GM19240 (cell line): ENCODE measurements around the gene IRF9.
A peak's percentile ranks its signal among the peaks of the same experiment; 100 is the strongest.

Experiments used
- DNase-seq: peaks from one replicate; pipeline ENCODE4 v3.0.0; 2011; ENCODE audit warnings: low spot score; ENCODE audit not compliant: insufficient read length

The IRF9 gene

GRCh38 chr14:24160850-24161804 lies at the start of gene IRF9:
Gene IRF9, plus strand, starts transcription at chr14:24161265. Its CDS starts 880 bp downstream, at chr14:24162145.
- DNase-seq, result peak; percentile 94

GRCh38 chr14:24113379-24113800 lies 47.7 kb upstream of the IRF9 start:
- DNase-seq, result no peak

GRCh38 chr14:24113801-24114531 lies 47.1 kb upstream of the IRF9 start:
- peak; percentile 46 for DNase-seq

GRCh38 chr14:24114532-24115421 lies 46.3 kb upstream of the IRF9 start, which contains the start of the genes DCAF11 and NRL:
Gene DCAF11, plus strand, starts transcription at chr14:24114777. Its CDS starts 818 bp downstream, at chr14:24115595.
Gene NRL, minus strand, starts transcription at chr14:24114949. Its CDS starts 32,101 bp downstream, at chr14:24082848.
- DNase-seq, result peak; percentile 91

- no peak for DNase-seq
Observed at GRCh38 chr14:24115422-24116127, 45.5 kb upstream of the IRF9 start.

GRCh38 chr14:24116128-24116814 lies 44.8 kb upstream of the IRF9 start:
- DNase-seq, result no peak

- DNase-seq, result no peak
Observed at GRCh38 chr14:24117179-24117578, 43.9 kb upstream of the IRF9 start.

- no peak for DNase-seq
Observed at GRCh38 chr14:24119691-24120090, 41.4 kb upstream of the IRF9 start.

- no peak for DNase-seq
Observed at GRCh38 chr14:24121210-24121609, 39.9 kb upstream of the IRF9 start.

GRCh38 chr14:24122416-24122815 lies 38.6 kb upstream of the IRF9 start:
- DNase-seq, result no peak

GRCh38 chr14:24122898-24123297 lies 38.2 kb upstream of the IRF9 start:
- no peak for DNase-seq

- DNase-seq, result no peak
Observed at GRCh38 chr14:24123424-24124417, 37.3 kb upstream of the IRF9 start.

GRCh38 chr14:24126939-24127338 lies 34.1 kb upstream of the IRF9 start:
- DNase-seq, result no peak

GRCh38 chr14:24127673-24128072 lies 33.4 kb upstream of the IRF9 start:
- no peak for DNase-seq

GRCh38 chr14:24129410-24129998 lies 31.6 kb upstream of the IRF9 start:
- no peak for DNase-seq

- no peak for DNase-seq
Observed at GRCh38 chr14:24130380-24130716, 30.7 kb upstream of the IRF9 start, which contains the start of gene FITM1. Gene FITM1, plus strand, starts transcription at chr14:24130659. Its CDS starts 905 bp downstream, at chr14:24131564.

- no peak for DNase-seq
Observed at GRCh38 chr14:24130717-24131548, 30.1 kb upstream of the IRF9 start.
